Embryonic facial prominence (tissue), 1 donor: ENCODE measurements around the gene PKD1L1.
A peak's percentile ranks its signal among the peaks of the same experiment; 100 is the strongest.
"Not testable (repeated sequence)": the region's sequence is repeated elsewhere in the genome, so short reads cannot be mapped to it uniquely, and the experiment has no call there.

Source experiments
- DNase-seq: peaks from one replicate; pipeline ENCODE4 v3.0.0-alpha.2; 2016; ENCODE audit errors: extremely low spot score

The PKD1L1 gene, protein sequence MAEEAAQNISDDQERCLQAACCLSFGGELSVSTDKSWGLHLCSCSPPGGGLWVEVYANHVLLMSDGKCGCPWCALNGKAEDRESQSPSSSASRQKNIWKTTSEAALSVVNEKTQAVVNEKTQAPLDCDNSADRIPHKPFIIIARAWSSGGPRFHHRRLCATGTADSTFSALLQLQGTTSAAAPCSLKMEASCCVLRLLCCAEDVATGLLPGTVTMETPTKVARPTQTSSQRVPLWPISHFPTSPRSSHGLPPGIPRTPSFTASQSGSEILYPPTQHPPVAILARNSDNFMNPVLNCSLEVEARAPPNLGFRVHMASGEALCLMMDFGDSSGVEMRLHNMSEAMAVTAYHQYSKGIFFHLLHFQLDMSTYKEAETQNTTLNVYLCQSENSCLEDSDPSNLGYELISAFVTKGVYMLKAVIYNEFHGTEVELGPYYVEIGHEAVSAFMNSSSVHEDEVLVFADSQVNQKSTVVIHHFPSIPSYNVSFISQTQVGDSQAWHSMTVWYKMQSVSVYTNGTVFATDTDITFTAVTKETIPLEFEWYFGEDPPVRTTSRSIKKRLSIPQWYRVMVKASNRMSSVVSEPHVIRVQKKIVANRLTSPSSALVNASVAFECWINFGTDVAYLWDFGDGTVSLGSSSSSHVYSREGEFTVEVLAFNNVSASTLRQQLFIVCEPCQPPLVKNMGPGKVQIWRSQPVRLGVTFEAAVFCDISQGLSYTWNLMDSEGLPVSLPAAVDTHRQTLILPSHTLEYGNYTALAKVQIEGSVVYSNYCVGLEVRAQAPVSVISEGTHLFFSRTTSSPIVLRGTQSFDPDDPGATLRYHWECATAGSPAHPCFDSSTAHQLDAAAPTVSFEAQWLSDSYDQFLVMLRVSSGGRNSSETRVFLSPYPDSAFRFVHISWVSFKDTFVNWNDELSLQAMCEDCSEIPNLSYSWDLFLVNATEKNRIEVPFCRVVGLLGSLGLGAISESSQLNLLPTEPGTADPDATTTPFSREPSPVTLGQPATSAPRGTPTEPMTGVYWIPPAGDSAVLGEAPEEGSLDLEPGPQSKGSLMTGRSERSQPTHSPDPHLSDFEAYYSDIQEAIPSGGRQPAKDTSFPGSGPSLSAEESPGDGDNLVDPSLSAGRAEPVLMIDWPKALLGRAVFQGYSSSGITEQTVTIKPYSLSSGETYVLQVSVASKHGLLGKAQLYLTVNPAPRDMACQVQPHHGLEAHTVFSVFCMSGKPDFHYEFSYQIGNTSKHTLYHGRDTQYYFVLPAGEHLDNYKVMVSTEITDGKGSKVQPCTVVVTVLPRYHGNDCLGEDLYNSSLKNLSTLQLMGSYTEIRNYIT (N-terminal part only)

DNA sequence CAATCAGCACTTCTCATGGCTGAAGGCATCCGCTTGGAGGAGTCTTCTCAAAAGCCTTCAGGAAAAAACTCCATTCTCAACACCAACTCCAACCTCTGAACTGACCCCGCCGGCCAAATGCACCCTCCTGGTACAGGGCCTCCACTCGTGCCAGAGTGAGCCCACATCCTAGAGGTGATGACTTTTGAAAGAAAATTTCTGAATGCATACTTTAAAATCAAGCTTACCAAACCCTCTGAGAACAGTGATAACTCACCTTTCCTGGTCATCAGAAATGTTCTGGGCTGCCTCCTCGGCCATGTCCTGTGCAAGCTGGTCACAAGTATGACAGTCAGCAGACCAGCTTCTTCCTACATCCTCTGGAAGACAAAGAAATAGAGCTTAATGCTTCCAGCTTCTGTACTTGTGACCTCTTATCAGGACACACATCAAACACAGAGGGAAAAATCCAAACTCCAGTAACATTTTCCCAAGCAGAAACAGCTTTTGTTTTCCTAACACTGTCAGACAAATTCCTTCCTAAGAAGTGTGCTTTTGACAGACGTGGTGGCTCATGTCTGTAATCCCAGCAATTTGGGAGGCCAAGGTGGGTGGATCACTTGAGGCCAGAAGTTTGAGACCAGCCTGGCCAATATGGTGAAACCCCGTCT is at the start of gene PKD1L1:
Gene PKD1L1 (minus strand): TSS at position 326 of the 650 bp plus-strand sequence. CDS start 26 bp downstream, at position 300.
- DNase-seq, result no peak

DNA sequence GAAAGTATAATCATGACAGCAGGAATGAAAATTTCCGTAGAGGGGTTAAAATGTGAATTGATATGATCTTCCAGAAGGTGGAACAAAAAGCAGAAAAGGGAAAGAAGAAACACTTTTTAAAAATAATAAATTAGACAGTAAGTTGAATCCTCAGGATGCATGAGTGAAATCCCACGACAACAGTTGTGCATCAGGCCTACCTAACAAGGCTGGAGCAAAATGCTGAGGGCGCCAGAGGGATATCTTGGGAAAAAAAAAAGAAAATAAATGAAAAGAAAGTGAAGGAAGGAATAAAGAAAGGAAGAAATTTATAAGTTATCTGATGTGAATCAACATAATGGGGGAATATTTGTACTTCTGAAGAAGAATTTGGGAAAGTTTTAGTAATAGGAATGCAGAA is 44.2 kb upstream of the PKD1L1 start:
- DNase-seq, result no peak

DNA sequence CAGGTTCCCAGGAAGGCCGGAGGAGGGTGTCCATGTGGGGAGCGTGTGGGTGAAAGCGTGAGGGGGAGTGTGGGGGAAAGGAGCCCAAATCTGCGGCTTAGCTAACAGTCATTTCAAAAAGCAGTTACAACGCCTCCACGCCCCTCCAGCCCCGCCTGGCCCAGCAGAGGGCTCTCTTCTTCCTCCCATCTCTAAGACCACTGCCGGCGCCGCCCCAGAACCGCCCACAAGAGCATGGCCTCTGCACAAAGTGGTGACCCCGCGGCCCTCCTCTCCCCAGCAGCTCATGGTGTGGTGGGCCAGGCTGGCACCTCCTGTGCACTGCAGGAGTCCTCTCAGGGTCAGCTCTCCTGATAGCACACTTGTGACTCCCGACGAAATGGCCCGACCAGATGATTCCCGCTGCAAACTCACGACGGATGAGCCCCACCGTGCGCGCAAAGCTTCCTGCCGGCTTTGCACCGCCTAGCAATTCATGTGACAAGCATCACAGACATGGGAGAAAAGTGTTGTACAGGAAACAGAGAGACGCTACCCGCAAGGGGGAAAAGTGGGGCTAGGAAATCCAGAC is 43.6 kb upstream of the PKD1L1 start:
- no peak for DNase-seq

DNA sequence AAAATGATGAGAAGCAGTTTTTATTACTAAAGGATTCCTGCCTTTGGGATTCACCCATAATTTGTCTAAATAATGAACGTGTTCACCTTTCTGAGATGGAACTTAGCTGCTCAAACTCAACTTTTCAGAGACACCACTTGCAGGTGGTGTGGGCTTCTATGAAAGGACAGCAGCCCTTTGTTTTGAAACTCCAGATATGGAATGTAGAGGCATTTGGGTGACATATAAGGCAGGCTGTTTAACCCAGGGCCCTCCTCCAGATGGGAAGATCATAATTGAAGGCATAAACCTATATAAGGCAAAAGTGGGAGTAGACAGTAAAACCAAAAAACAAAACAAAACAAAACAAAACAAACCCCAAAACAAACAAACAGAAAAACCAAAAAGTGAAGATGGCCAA is 43.0 kb upstream of the PKD1L1 start:
- no peak for DNase-seq

DNA sequence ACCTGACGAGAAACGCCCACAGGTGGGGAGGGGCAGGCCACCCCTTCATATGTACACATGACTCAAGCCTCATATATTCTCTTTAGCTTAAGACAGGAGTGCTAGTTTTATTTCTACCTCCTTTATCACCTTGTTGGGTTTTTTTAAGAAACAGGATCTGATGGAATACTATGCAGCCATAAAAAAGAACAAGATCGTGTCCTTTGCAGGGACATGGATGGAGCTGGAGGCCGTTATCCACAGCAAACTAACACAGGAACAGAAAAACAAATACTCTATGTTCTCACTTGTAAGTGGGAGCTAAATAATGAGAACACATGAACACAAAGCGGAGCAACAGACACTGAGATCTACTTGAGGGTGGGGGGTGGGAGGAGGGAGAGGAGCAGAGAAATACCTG is 42.3 kb upstream of the PKD1L1 start:
- DNase-seq, result no peak

DNA sequence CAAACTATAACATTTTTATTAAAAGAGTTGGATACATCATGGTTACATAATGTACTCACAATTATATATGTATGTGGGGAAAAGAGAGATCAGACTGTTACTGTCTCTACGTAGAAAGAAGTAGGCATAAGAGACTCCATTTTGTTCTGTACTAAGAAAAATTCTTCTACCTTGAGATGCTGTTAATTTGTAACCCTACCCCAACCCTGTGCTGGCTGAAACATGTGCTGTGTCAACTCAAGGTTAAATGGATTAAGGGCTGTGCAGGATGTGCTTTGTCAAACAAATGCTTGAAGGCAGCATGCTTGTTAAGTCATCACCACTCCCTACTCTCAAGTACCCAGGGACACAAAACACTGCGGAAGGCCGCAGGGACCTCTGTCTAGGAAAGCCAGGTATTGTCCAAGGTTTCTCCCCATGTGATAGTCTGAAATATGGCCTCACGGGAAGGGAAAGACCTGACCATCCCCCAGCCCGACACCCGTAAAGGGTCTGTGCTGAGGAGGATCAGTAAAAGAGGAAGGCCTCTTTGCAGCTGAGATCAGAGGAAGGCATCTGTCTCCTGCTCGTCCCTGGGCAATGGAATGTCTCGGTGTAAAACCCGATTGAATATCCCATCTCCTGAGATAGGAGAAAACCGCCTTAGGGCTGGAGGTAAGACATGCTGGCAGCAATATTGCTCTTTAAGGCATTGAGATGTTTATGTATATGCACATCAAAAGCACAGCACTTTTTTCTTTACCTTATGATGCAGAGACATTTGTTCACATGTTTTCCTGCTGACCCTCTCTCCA is 41.5 kb upstream of the PKD1L1 start:
- not testable (repeated sequence) for DNase-seq

DNA sequence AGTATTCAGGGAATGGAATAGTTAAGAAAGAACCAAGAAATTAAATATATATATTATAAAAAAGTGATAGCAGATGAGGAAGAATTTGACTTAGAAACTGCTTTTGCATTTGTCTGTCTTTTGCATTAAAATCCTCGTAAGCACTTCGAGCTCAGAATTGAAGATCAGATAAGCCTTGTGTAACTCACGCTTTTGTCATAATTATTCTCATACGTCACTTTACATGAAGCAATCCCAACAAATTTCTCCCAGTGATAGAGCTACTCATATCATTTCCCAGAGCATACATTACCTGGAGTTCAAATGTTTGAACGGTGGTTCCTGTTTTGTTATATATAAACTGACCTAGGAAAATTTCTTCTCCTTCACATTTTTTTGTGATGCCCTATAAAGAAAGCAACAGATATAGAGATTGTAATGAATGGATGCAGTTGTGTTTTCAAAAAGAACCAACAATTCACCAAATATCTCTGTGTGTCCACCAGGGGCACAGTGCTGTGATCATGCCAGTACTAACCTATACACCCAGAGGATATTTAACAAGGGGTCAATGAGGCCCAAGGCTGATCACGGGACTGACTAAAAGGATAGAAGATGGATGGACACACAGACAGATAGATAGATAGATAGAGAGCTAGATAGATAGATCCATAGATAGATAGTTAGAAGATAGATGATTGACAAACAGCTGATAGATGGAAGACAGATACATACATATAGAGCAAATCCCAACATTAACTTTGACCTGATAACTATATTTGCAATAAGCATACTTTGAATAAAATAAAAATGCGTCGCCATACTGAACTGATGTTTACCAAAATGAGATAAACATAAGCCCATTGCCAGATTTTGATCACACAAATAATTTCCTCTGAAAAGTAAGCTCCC is 40.5 kb upstream of the PKD1L1 start:
- DNase-seq, result no peak

DNA sequence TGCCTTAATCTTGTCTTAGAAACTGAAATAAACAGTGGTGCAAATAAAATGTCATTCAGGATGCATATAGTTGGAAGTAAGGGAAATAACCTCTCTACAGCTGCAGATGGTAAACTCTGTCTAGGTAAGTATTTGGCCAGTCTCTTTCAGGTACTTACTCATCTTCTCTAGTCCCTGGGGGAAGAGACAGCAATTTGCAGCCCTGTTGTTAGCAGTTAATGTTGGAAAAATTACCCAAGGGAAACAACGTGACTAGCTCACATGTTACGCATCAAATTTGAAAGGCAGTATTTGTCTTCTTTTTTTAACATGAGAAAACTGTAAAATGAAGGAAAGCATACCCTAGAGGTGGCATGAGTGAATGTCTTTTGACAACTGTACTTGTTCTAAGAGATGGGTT is 34.3 kb upstream of the PKD1L1 start:
- DNase-seq, result no peak

DNA sequence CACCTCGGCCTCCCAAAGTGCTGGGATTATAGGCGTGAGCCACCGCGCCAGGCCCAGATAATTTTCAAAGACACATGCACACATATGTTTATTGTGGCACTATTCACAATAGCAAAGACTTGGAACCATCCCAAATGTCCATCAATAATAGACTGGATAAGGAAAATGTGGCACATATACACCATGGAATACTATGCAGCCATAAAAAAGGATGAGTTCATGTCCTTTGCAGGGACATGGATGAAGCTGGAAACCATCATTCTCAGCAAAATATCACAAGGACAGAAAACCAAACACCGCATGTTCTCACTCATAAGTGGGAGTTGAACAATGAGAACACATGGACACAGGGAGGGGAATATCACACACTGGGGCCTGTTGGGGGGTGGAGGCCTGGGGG is 32.4 kb upstream of the PKD1L1 start:
- not testable (repeated sequence) for DNase-seq

DNA sequence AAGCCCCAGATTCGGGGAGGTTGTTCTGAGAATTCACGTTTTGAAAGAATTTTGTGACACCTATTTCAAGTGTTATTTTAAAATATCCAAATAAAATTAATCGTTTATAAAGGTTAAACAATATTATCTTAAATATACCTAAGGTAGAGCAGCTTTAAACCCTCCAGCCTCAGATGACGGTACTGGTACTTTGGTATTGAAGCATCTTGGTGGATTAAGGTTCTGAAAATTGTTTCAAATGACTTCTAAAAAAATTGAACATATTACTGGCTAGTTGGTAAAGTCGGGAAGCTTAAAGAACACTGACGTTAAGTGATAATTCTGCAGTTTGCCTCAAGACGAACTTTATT is 31.5 kb upstream of the PKD1L1 start:
- DNase-seq, result no peak

DNA sequence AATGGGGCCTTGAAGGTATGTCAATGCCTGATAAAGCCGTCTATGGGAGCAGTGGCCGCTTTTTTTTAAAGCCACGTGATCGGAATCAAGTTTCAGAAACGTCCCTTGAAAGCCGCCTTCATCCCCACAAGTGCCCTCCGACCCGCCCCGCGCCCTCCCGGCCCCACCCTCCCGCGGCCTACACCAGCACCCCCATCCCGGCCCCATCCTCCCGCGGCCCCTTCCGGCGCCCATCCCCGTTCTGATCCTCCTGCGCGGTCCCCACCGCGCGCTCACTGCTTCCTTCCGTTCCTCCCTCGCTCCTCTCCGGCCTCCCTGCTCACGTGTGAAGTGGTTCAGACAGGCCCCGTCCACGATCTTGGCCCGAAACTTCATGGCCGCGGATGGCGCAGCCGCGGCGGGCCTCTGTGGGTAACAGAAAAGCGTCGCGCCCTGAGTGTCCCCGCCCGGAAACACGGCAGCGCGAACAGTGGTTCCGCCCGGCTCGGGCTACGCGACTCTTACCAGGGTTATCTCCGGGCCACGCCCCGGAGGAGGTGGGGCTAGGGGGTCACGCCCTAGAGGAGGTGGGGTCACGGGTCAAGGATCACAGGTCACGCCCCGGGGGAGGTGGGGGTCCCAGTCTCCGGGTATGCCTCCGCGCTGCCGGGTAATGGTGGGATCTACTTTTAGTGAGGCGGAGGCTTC is 31.0 kb upstream of the PKD1L1 start, which contains the start of gene HUS1:
Gene HUS1 (minus strand): TSS at position 471 of the 687 bp plus-strand sequence. CDS start 96 bp downstream, at position 375.
- DNase-seq, result peak; percentile 73

DNA sequence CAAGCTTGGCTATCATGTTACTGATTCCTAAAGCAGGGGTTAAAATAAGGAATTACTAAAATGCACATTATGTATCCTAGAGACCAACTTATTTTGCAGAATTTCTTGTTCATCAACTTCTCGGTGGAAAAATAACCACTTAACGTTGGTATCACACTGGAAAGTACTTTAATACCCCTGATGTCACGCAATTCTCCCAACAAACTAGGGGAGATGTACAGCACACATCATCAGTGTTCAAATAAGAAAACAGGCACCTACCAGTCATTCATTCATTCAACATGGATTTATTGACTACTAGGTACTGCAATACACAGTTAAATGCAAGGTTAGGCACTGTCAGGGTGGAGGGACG is 30.5 kb upstream of the PKD1L1 start:
- DNase-seq, result no peak

DNA sequence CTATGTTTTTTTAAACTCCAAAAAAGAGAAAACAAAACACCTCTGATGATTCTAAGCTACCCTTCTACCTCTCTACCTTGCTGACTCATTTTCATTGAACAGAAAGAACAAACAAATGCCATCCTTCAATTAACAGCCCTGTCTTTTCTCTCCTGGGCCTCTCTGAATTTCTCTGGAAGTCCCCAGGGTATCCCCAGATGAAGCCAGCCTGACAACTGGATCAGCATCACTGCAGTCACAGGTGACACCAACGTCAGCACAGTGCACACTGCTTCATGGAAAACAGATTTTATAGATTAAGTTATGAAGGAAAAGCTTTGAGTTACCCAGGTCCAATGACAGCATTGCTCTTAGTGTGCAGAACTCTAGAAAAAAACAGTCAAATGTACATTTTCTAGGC is 25.5 kb upstream of the PKD1L1 start:
- no peak for DNase-seq

DNA sequence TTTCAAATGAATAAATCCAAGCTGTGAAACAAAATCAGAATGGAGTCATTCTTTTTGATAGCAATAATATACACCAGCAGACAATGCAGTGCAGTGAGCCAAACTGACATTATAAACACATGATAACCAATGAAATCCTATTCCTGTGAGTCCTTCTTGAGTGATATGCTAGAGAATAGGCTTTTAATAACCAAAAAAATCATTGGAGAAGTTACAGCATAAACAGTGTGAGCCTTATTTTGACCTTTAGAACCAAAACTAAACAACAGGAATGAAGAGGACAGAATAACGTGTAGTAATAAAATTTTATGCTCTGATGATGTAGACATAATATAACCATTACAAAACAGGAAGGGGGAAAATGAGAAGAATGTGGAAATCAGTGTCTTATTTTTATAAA is 22.5 kb upstream of the PKD1L1 start:
- DNase-seq, result no peak

DNA sequence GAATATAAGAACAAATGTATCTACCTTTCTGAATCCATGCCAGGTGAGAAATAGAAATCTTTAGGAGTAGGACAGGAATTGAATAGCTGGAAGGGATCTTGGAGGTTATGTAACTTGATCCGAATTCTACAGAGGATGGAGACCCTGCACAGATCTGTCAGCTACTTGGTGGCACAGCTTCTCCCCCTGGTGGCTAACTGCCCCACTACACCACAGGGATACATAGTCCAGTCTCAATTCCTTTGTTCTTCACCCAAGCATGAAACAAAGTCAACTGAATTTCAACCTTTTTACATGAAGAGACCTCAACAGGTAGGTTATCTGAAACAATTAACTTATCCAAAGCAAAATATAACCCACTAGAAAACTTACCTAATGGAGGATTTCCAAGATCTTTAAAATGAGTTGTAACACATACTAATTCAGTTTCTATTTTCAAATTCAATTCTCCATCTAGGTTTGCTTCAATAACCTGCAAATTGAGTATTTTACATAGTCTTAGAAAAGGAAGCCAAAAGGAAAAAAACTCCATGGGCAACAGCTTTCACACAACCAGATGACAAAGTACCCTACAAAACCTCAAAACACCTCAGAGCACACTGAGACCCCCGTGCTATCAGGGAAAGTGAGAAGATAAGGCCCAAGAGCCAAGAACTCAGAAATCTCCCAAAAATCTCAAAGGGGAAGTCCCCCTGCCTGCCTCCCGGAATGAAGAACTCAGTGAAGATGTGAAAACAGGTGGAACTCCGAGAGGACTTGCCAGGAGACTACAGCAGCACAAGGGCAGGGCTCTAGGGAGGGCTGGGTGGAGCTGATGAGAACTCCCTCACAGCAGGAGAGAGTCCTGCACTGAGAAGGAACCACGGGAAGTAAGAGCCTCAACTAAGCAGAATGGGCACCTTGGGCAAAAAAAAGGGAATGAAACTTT is 20.8 kb upstream of the PKD1L1 start:
- DNase-seq, result no peak

DNA sequence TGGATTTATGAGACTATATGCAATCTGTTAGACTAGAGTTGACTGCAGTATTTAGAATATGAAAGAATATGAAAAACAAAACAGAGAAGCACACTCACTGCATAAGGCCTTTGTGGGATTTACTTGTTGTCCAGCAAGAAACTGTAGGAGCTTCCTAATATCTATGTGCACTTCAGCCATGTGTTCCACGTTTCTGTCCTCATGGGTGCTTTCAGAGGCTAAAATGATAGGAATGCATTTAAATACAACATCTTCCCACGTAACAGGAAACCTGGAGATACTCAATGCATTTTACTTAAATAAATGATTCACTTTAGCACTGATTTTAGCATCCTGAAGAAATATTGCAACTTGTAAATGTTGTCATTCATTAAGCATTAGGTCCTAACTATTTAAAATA is 19.4 kb upstream of the PKD1L1 start:
- DNase-seq, result no peak

DNA sequence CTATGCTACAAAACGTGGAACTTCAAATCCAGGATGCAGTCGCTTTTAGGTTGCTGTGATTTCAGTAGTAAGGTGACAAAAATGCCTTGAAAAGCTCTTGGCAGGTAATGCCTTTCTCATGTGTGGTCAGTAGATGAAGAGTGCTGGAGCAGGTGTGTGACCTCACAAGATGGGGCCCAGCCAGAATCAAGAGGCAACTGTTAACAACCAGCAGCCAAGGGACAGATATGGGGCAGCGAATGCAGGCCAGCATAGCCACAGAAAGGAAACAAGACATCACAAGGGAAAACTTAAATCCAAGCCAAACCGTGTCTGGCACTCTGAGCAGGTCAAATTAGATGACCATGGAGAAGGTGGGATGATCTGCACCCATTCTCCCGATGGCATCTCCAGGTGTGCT is 18.9 kb upstream of the PKD1L1 start:
- DNase-seq, result no peak

DNA sequence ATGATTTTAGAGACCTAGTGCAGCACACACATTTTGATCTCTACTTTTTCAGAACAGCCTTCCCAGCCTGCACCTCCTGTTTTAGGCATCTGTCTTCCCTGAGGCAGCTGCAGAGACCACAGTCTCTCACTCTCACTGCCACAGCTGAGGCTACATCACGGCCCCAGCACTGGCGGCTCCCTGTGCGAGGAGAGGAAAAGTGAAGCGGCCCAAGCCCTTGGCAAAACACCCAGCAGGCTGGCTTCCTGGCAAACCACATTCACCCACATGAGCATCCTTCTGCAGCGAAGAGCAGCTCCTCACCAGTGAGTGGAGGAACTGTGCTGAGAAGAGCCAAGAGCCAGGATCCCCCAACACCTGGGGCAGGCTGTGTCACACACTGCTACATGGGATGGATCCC is 17.2 kb upstream of the PKD1L1 start:
- no peak for DNase-seq
